ENCODE results near the gene RCAN2.
"Not testable (repeated sequence)": the region's sequence is repeated elsewhere in the genome, so short reads cannot be mapped to it uniquely, and the experiment has no call there.

Gene RCAN2

DNA sequence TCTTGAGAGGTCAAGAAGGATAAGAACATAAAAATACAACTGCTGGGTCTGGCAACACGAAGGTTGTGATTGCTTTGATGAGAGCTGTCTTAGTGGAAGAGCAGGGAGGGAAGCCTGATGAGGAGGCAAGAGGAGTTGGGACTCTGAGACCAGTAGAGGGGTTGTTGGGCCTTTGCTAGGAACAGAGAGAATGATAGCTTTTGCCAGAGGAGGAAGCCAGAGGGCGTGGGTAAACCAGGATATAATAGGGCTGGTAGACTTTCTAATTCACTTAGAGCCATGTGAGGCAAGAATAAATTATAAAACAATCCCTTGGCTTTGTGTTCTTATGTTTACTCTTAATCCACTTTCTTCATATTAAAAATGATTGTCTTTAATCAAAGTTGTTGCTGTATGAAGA, 78.6 kb downstream of the RCAN2 start:
- TF ChIP-seq, protein P1, sequence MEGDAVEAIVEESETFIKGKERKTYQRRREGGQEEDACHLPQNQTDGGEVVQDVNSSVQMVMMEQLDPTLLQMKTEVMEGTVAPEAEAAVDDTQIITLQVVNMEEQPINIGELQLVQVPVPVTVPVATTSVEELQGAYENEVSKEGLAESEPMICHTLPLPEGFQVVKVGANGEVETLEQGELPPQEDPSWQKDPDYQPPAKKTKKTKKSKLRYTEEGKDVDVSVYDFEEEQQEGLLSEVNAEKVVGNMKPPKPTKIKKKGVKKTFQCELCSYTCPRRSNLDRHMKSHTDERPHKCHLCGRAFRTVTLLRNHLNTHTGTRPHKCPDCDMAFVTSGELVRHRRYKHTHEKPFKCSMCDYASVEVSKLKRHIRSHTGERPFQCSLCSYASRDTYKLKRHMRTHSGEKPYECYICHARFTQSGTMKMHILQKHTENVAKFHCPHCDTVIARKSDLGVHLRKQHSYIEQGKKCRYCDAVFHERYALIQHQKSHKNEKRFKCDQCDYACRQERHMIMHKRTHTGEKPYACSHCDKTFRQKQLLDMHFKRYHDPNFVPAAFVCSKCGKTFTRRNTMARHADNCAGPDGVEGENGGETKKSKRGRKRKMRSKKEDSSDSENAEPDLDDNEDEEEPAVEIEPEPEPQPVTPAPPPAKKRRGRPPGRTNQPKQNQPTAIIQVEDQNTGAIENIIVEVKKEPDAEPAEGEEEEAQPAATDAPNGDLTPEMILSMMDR (conservative IDR thresholded peaks at IDR 0.05) = no peak
- H3K27ac ChIP-seq = no peak overlapping the region

DNA sequence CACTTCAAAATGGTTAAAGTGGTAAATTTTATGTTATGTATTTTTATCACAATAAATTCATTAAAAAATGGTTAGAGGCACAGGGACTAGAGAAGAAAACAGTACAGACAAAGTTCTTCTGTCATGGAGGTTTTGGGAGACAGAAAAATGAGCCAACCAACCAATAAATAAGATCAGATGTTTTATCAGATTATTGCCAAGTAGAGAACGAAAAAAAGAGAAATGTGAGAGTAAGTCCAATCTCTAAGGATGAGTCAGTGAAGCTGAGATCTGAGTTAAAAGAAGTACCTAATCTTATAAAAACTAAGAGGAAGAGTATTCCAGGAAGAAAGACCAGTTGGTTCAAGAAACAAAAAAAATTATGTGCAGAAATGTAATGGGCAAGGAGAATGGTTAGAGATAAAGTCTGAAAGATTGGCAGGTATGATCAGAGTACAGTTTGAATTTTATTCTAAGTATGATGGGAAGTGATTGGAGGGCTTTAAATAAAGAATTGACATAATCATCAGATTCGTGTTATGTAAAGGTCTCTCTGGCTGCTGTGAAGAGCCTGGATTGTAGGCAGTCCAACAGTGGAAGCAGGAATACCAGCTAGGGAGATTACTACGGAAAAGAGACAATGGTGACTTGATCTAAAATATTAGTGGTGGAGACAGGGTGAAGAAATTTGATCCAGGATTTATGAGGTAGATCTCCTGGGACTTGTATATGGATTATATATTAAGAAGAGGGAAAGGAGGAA, 79.6 kb downstream of the RCAN2 start:
- no peak overlapping the region for H3K27ac ChIP-seq
- TF ChIP-seq, protein P1 (conservative IDR thresholded peaks at IDR 0.05) = no peak

DNA sequence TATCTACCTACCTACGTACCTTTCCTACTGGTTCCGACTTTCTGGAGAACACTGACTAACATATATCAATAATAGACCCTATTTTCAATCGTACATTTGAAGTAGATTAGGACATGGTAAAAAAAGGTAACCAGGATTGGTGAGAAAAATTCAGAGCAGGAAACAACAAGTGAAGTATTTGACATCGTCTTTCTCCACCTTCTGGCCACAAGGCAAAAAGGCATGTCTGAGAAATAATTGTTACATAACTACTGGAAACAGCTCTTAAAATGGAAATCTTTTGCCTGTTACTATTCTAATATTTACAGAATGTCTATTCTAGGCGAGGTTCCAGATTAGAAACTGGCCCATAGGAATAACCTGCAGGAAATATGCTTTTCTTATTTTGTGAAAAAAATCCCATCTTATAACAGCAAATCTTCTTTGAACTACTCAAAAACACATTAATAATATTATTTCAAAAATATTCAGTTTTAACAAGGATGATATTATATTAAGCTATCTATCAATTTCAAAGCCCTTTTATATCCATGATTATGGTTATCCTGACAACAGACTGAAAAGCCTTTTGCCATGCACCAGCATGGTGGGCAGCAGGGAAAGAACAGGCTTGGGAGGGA, 80.8 kb downstream of the RCAN2 start:
- TF ChIP-seq, protein P1 (conservative IDR thresholded peaks at IDR 0.05) = peak; percentile 66

DNA sequence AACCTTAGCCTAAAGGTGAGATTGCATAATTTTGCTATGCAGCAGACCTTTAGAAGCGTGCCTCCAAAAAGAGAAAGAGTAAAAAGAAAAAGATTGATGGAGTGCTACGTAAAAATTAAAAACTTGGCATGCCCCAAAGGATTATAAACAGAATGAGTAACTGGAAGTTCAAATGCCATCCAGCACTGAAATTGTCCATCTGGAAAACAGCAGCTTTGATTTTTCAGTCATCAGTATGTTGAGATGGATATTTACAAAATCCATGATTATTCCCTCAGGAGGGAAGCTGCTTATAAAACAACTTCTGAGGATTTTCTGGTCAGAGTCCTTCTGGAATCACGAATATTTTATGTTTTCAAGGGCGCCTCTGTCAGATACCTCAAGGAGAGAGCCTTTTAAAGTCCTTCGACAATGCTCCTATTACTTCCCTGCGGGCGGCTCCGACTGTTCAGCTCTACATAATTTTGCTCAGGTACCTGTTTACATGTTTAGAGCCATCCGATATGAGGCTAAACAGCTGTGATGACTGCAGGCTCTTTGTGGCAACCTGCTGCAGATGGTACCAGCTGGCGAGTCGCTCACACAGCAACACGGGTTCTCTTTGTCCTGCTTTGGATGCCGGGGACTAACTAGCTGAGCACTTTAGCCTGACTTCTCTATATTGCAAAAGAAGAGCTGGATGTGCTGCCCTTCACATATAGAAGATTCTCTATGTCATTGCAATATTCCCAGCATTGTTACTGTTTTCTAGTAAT, 83.3 kb downstream of the RCAN2 start:
- TF ChIP-seq, protein P1 (conservative IDR thresholded peaks at IDR 0.05) = no peak
- H3K27ac ChIP-seq = no peak overlapping the region

More for the DNA sequence above, 80.8 kb downstream of the RCAN2 start:
- H3K27ac ChIP-seq = no peak overlapping the region

DNA sequence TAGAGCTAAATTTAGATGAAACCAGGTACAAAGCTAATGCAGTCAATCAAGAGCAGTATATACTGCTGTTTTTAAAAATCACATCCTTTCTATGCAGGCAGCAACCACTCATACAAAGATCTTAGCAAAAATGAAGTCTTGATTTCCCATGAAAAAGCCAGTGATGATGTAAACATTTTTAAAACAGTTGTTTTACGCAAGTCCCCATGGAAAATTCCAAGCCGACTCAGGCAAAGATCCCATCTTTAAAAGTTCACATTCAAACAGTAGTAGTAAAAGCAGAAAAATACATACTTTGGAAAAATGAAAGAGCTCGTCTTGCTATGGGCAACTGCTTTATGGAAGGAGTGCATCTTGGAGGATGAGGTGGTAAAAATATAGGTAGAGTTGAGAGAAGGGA, 84.0 kb downstream of the RCAN2 start:
- H3K27ac ChIP-seq = no peak overlapping the region
- TF ChIP-seq, protein P1 (conservative IDR thresholded peaks at IDR 0.05) = no peak

DNA sequence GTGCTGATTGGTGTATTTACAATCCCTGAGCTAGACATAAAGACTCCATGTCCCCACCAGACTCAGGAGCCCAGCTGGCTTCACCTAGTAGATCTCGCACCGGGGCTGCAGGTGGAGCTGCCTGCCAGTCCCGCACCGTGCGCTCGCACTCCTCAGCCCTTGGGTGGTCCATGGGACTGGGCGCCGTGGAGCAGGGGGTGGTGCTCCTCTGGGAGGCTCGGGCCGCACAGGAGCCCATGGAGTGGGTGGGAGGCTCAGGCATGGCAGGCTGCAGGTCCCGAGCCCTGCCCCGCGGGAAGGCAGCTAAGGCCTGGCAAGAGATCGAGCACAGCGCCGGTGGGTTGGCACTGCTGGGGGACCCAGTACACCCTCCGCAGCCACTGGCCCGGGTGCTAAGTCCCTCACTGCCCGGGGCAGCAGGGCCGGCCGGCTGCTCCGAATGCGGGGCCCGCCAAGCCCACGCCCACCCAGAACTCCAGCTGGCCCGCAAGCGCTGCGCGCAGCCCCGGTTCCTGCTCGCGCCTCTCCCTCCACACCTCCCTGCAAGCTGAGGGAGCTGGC, 85.5 kb downstream of the RCAN2 start:
- not testable (repeated sequence) for H3K27ac ChIP-seq

DNA sequence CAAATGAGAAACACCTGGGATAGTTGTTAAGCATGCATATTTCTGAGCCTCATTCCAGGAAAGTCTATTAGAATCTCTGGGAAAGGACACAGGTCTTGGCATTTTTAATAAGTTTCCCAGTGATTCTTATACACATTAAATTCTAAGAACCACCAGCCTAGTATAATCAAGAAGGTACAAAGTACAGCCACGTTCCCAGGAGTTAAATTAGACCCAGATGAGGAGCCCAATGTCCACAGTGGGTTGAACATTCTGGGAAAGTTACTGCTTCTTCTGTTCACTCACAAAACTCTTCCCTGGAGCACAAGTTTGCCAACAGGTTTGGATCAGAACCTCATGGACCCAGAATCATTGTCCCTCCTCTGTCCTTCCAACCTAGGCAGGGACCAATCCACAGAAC, 90.4 kb downstream of the RCAN2 start:
- TF ChIP-seq, protein P1 (conservative IDR thresholded peaks at IDR 0.05) = no peak

More for the DNA sequence above, 90.4 kb downstream of the RCAN2 start:
- H3K27ac ChIP-seq = no peak overlapping the region
